Caki2 (cell line): ENCODE data around the gene OPA1. TPM values are rescaled to one million over a fixed set of nuclear protein-coding genes. Genes with fewer than 3 reads are reported as not detected.

ENCODE experiments used
- DNase-seq: peaks from one replicate; pipeline ENCODE4 v3.0.0-alpha.2; 2015; ENCODE audit warnings: low read depth
- in situ Hi-C: cut with HindIII; loops from 2 replicates; pipeline ENCODE4 v1.10.0; 2016; ENCODE audit warnings: low sequenced_read_pairs, low pct_unique_long_range_greater_than_20kb, mixed read lengths
- total RNA-seq: library from RNA; depleted of rRNA; stranded (reverse); fragments of >200 nt; shearing (Covaris generic); gene quantifications from 2 replicates; pipeline ENCODE4 v1.2.3, GENCODE V29; 2014; ENCODE audit warnings: low replicate concordance; rRNA removed

Gene OPA1
- total RNA-seq, 1 experiment from 2014 or later, result 25.0 TPM

DNA sequence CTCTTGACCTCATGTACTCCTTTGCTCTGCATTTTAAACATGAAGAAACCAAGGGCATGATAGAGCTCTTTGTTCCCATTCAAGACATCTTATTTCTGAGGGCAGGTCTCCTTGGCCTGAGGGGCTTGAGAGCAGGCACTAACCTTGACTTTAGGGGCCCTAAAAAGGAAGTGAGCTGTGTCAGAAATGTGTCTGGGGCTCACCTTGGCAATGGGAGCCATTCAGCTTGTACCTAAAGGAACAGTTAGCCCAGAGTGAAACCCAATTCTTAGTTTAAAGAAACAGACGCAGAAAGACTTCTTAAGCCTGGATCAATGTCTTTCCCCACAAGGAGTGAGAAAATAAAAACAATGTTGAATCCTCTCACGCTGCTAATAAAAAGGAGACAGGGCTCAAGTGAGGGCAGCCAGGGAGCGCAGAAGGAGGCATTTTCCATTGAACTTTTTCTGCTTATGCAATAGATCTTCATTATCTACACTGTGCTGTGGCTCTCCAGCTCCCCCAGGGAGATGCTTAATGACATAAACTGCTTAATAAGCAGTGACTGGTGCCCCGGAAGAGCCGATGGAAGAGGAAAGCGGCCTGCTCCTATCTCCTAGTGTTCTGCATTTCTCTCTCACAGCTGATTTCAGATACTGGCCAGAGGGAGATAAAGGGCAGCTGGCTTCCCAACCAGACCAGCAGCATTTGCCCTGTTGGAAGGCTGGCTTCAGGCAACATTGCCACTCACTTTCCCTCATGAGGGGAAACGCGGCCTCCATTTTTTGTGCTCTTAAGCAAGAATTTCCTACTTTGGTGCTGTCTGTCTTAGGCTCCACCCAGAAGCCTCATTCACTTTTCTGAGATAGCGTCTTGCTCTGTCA, 152.0 kb downstream of the OPA1 start:
- DNase-seq, result no peak
- in situ Hi-C loops, result no loop called here

DNA sequence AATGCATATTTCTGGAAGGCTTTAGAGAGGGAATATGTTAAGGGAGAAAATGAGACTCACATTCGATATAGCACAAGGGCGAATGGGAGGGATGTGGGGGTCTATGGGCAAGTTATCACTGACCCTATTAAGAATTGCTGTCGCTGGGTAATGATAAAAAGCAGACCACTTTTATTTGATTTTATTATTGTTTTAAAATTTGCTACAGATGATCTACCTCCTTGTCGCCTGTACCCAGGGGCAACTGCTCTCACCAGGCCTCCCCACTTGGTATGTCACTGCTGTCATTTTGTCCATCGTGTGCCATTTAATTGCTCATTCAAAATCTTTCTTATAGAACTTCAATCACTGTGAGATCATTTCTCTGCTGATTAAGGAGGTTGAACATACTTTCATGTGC, 153.8 kb downstream of the OPA1 start:
- no peak for DNase-seq
- in situ Hi-C loops, result no loop called here

Other genes starting within 250 kb of the OPA1 start
- gene ATP13A5, start 214.5 kb upstream of the OPA1 start, total RNA-seq, result not detected in 2 replicates
- not detected in 2 replicates for gene ATP13A4, start 38.3 kb upstream of the OPA1 start, total RNA-seq